ENCODE results near the gene DPH6.

GRCh38 chr15:35547775-35548364 is 1.9 kb upstream of the DPH6 start:
- TF ChIP-seq CTCF (IDR thresholded peaks at IDR 0.05) (no peak), EZH2 (IDR thresholded peaks at IDR 0.05) (no peak)
